IMR-90 (cell line): ENCODE results near the gene ZDHHC8. TPM values are rescaled to one million over a fixed set of nuclear protein-coding genes. Genes with fewer than 3 reads are reported as not detected.

Source experiments
- ATAC-seq: fragments of 200-7000 bp; cut with Tn5 transposase; 2 replicates; pipeline ENCODE4 v1.9.1; 2020; ENCODE audit warnings: low read depth, mild to moderate bottlenecking, moderate library complexity
- BruUV-seq: library from RNA; stranded (reverse); fragments of 400-500 nt; replicated peaks from 2 replicates; lab custom pipeline; 2021; lab: Mats Ljungman, UMichigan
- CTCF ChIA-PET: fragments of 300-600 bp; formaldehyde crosslinking; extraction: SDS; loops from one replicate; lab custom pipeline; 2021; ENCODE audit warnings: antibody characterized with exemption; lab: Yijun Ruan, JAX
- POLR2A ChIA-PET: fragments of 300-600 bp; sonication (Branson Sonifier 250); formaldehyde crosslinking; loops from one replicate; lab custom pipeline; 2022; ENCODE audit warnings: antibody characterized with exemption; ENCODE audit not compliant: unreplicated experiment; lab: Charles Lee
- DNase-seq: peaks from one replicate; pipeline ENCODE4 v3.0.0; 2013
- H2AFZ ChIP-seq: replicated peaks from 2 replicates; pipeline ENCODE3; 2013; ENCODE audit warnings: low read length, mild to moderate bottlenecking; ENCODE audit not compliant: poor library complexity
- H2AK5ac ChIP-seq: 2 replicates; pipeline ENCODE4 v1.6.1; 2013; ENCODE audit warnings: low read depth, low read length, inconsistent platforms
- H2AK9ac ChIP-seq: replicated peaks from 2 replicates; pipeline ENCODE3; 2013; ENCODE audit warnings: mild to moderate bottlenecking, low read depth, low read length, moderate library complexity; ENCODE audit not compliant: poor library complexity
- H2BK120ac ChIP-seq: 2 replicates; pipeline ENCODE4 v1.6.1; 2013; ENCODE audit warnings: low read depth, low read length, inconsistent platforms
- H2BK15ac ChIP-seq: 3 replicates; pipeline ENCODE4 v1.6.1; 2013; ENCODE audit warnings: low read depth, low read length, inconsistent platforms
- H2BK20ac ChIP-seq: 2 replicates; pipeline ENCODE4 v1.6.1; 2013; ENCODE audit warnings: low read depth, mild to moderate bottlenecking, inconsistent platforms, low read length, moderate library complexity
- H2BK5ac ChIP-seq: 2 replicates; pipeline ENCODE4 v1.6.1; 2013; ENCODE audit warnings: mild to moderate bottlenecking, low read depth, low read length, inconsistent platforms; ENCODE audit not compliant: poor library complexity, severe bottlenecking
- H3K14ac ChIP-seq: replicated peaks from 2 replicates; pipeline ENCODE4 v1.6.1; 2013; ENCODE audit warnings: low read depth, low read length, inconsistent platforms
- H3K18ac ChIP-seq: 2 replicates; pipeline ENCODE4 v1.6.1; 2013; ENCODE audit warnings: low read depth, low read length, control low read depth
- H3K23ac ChIP-seq: 2 replicates; pipeline ENCODE4 v1.6.1; 2013; ENCODE audit warnings: low read depth, low read length, inconsistent platforms
- H3K27ac ChIP-seq: 2 replicates; pipeline ENCODE4 v1.5.1; 2013; ENCODE audit warnings: mild to moderate bottlenecking, control low read depth, low read length; ENCODE audit not compliant: insufficient read depth
- H3K27me3 ChIP-seq: 2 replicates; pipeline ENCODE4 v1.6.1; 2013; ENCODE audit warnings: low read length; ENCODE audit not compliant: control insufficient read depth, insufficient read depth
- H3K36me3 ChIP-seq: 2 replicates; pipeline ENCODE4 v1.6.1; 2013; ENCODE audit warnings: low read length, mixed read lengths; ENCODE audit not compliant: control insufficient read depth, insufficient read depth
- H3K4ac ChIP-seq: 2 replicates; pipeline ENCODE4 v1.6.1; 2013; ENCODE audit warnings: low read depth, low read length, inconsistent platforms
- H3K4me1 ChIP-seq: 2 replicates; pipeline ENCODE4 v1.6.1; 2013; ENCODE audit warnings: low read length, mixed read lengths; ENCODE audit not compliant: control insufficient read depth, insufficient read depth
- H3K4me2 ChIP-seq: 2 replicates; pipeline ENCODE4 v1.6.1; 2013; ENCODE audit warnings: low read depth, mild to moderate bottlenecking, control low read depth, low read length, moderate library complexity
- H3K4me3 ChIP-seq: 2 replicates; pipeline ENCODE4 v1.5.1; 2013; ENCODE audit warnings: low read depth, mild to moderate bottlenecking, control low read depth, low read length, moderate library complexity; ENCODE audit not compliant: insufficient read depth
- H3K56ac ChIP-seq: 2 replicates; pipeline ENCODE4 v1.6.1; 2013; ENCODE audit warnings: low read length, inconsistent platforms; ENCODE audit not compliant: insufficient read depth; ENCODE audit errors: extremely low read depth
- H3K79me1 ChIP-seq, 2 experiments: 2 replicates each; pipeline ENCODE4 v1.6.1; 2013; ENCODE audit warnings: low read length in 2 of 2, inconsistent platforms in 1 of 2, low read depth in 1 of 2
- H3K9ac ChIP-seq: 2 replicates; pipeline ENCODE4 v1.6.1; 2013; ENCODE audit warnings: low read depth, low read length, control low read depth
- H3K9me1 ChIP-seq: 2 replicates; pipeline ENCODE4 v1.6.1; 2013; ENCODE audit warnings: low read length, inconsistent platforms; ENCODE audit not compliant: insufficient read depth
- H3K9me3 ChIP-seq: 2 replicates; pipeline ENCODE4 v1.6.1; 2013; ENCODE audit warnings: low read length; ENCODE audit not compliant: control insufficient read depth, insufficient read depth
- H4K20me1 ChIP-seq: 2 replicates; pipeline ENCODE4 v1.6.1; 2013; ENCODE audit warnings: low read length, inconsistent platforms; ENCODE audit not compliant: insufficient read depth
- H4K5ac ChIP-seq: 2 replicates; pipeline ENCODE4 v1.6.1; 2013; ENCODE audit warnings: mild to moderate bottlenecking, low read depth, low read length, control low read depth
- H4K8ac ChIP-seq, 2 experiments: 2 replicates each; pipeline ENCODE4 v1.6.1; 2013; ENCODE audit warnings: low read depth in 2 of 2, low read length in 2 of 2, control low read depth in 1 of 2, inconsistent platforms in 1 of 2
- H4K91ac ChIP-seq: 2 replicates; pipeline ENCODE4 v1.6.1; 2013; ENCODE audit warnings: low read depth, low read length, inconsistent platforms; ENCODE audit not compliant: insufficient read depth
- BHLHE40 ChIP-seq: fragments of 150-350 bp; IDR thresholded peaks from 2 replicates; pipeline ENCODE4 v1.6.1; 2016; ENCODE audit warnings: mild to moderate bottlenecking, low read depth, low read length
- CEBPB ChIP-seq: IDR thresholded peaks from 2 replicates; pipeline ENCODE4 v1.6.1; 2012; ENCODE audit warnings: low read depth, low read length, improper control_type of control experiment
- CHD1 ChIP-seq: IDR thresholded peaks from 2 replicates; pipeline ENCODE4 v1.6.1; 2012; ENCODE audit warnings: low read depth, low read length, improper control_type of control experiment
- FOS ChIP-seq: fragments of 150-350 bp; IDR thresholded peaks from 2 replicates; pipeline ENCODE4 v1.6.1; 2016; ENCODE audit warnings: low read depth, low read length
- MAFK ChIP-seq: IDR thresholded peaks from 2 replicates; pipeline ENCODE4 v1.6.1; 2012; ENCODE audit warnings: low read depth, low read length, improper control_type of control experiment
- MAZ ChIP-seq: IDR thresholded peaks from 2 replicates; pipeline ENCODE4 v1.6.1; 2012; ENCODE audit warnings: low read depth, mild to moderate bottlenecking, low read length, improper control_type of control experiment, moderate library complexity, borderline replicate concordance
- MXI1 ChIP-seq: IDR thresholded peaks from 2 replicates; pipeline ENCODE4 v1.6.1; 2012; ENCODE audit warnings: low read depth, mild to moderate bottlenecking, low read length, moderate library complexity, borderline replicate concordance
- NFE2L2 ChIP-seq: fragments of 150-350 bp; IDR thresholded peaks from 2 replicates; pipeline ENCODE4 v1.6.1; 2016; ENCODE audit warnings: low read depth, mild to moderate bottlenecking, low read length
- POLR2A ChIP-seq: IDR thresholded peaks from 2 replicates; pipeline ENCODE4 v1.6.1; 2012; ENCODE audit warnings: mild to moderate bottlenecking, low read depth, low read length
- RAD21 ChIP-seq: IDR thresholded peaks from 2 replicates; pipeline ENCODE4 v1.6.1; 2012; ENCODE audit warnings: low read length, improper control_type of control experiment
- RCOR1 ChIP-seq: IDR thresholded peaks from 2 replicates; pipeline ENCODE4 v1.6.1; 2012; ENCODE audit warnings: mild to moderate bottlenecking, low read length, improper control_type of control experiment; ENCODE audit not compliant: insufficient replicate concordance
- RFX5 ChIP-seq: IDR thresholded peaks from 2 replicates; pipeline ENCODE4 v1.8.0; 2012; ENCODE audit warnings: low read depth, mild to moderate bottlenecking, low read length, moderate library complexity
- SMC3 ChIP-seq: fragments of 150-350 bp; IDR thresholded peaks from 2 replicates; pipeline ENCODE4 v1.6.1; 2016; ENCODE audit warnings: low read depth, mild to moderate bottlenecking, antibody characterized with exemption, low read length, moderate library complexity
- WGBS, 2 experiments: methylation state at CpG; one replicate each; pipeline versions ENCODE4 v1.1.5 to v1.1.7; 2013; ENCODE audit warnings: missing lambda C conversion rate in 2 of 2; ENCODE audit not compliant: insufficient read length in 1 of 2; ENCODE audit errors: extremely low coverage in 2 of 2; 5-methylcytosine and 5-hydroxymethylcytosine counted together
- dilution Hi-C: fragments of 300-500 bp; cut with HindIII; formaldehyde crosslinking; loops from one replicate; pipeline ENCODE4 v1.14.3; 2018; ENCODE audit warnings: low sequenced_read_pairs; ENCODE audit not compliant: unreplicated experiment
- in situ Hi-C: fragments of 300-500 bp; cut with MboI; formaldehyde crosslinking; loops from 3 replicates; pipeline ENCODE4 v1.14.3; 2019; ENCODE audit warnings: low sequenced_read_pairs, inconsistent platforms, mixed read lengths
- intact Hi-C: fragments of 100-400 bp; cut with micrococcal nuclease; formaldehyde crosslinking; loops from 2 replicates; pipeline ENCODE4 v1.10.0; 2022
- polyA plus RNA-seq, 3 experiments: library from polyadenylated mRNA; depleted of rRNA; stranded (reverse); fragments of >200 nt; gene quantifications; 2 replicates each; pipeline ENCODE4 v1.2.3, GENCODE V29; 2012; ENCODE audit warnings: low replicate concordance in 1 of 3
- total RNA-seq: library from RNA; depleted of rRNA; stranded (reverse); fragments of >200 nt; gene quantifications from 2 replicates; pipeline ENCODE4 v1.2.3, GENCODE V29; 2012
- TF ChIP-seq, protein P1 (sequence below): conservative IDR thresholded peaks from 2 replicates; pipeline ENCODE4 v1.5.1; 2012; ENCODE audit warnings: mild to moderate bottlenecking, low read depth, low read length, improper control_type of control experiment
- TF ChIP-seq, protein P2 (sequence below): fragments of 150-350 bp; IDR thresholded peaks from 2 replicates; pipeline ENCODE4 v1.6.1; 2016; ENCODE audit warnings: low read depth, mild to moderate bottlenecking, low read length, moderate library complexity, borderline replicate concordance
- TF ChIP-seq, protein P3 (sequence below): fragments of 150-350 bp; IDR thresholded peaks from 2 replicates; pipeline ENCODE4 v1.6.1; 2017; ENCODE audit warnings: mild to moderate bottlenecking, antibody characterized with exemption, low read length, low read depth

ZDHHC8 gene
- total and polyA plus RNA-seq, 2 of the 4 experiments (the other 2 are of a cell fraction) = 2.5 to 72.6 TPM

DNA sequence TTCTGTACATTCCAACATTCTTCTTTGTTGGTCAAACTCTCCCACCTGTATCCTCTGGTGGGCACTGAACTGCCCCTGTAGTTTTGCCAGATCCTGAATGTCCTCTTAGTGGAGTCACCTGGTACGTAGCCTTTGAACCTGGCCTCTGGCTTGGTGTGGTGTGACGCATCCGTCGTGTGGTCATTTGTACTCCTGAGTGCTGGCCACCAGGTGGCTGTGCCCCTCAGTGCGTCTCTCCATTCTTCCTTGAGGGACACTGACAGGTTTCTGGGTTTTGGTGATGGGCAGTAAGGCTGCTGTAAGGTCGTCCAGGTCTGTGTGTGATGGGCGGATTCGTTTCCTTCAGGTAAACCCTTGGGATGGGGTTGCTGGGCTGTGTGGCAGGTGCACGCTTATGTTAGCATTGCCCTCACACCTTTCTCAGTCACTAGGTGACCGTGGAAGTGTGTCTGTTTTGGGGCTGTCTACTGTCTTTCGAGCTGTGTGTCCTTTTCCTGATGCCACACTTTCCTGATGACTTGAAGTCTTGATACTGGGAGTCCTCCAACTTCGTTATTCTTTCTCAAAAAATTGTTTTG lies 29.3 kb upstream of the ZDHHC8 start:
- WGBS, 2 experiments = 91% methylated on average over 4 of the region's 12 CpGs; no CpG with 5 or more reads in 1 of the 2 experiments
- ChIA-PET POLR2A (no interaction called here), CTCF (no interaction called here)
- Histone ChIP-seq H2BK15ac (no peak overlapping the region), H3K18ac (no peak overlapping the region), H2BK120ac (no peak overlapping the region), H2BK20ac (no peak overlapping the region), H3K23ac (no peak overlapping the region), H2AK5ac (no peak overlapping the region), H2AFZ (no peak overlapping the region), H4K5ac (no peak overlapping the region), H4K91ac (no peak overlapping the region), H3K4me3 (no peak overlapping the region), H2BK5ac (no peak overlapping the region), H3K9me3 (no peaks in the 10 kb centered on the region), H3K27me3 (no peaks in the 10 kb centered on the region), H3K9ac (no peak overlapping the region), H3K9me1 (no peaks in the 10 kb centered on the region), H3K56ac (no peak overlapping the region), H3K36me3 (peaks cover 63% of the 10 kb centered on the region), H3K79me1 (peaks cover 24 to 75% of the 10 kb centered on the region in 2 experiments), H4K8ac (no peak overlapping the region), H3K14ac (no peak overlapping the region), H2AK9ac (peak overlapping the region; percentile 77), H3K4me1 (no peaks in the 10 kb centered on the region), H4K20me1 (peaks cover 37% of the 10 kb centered on the region), H3K27ac (no peak overlapping the region), H3K4me2 (no peak overlapping the region), H3K4ac (no peak overlapping the region)
- BruUV-seq = no TSS peak
- ATAC-seq = no peak
- intact Hi-C loops = no loop called here
- TF ChIP-seq RFX5 = no peak
- TF ChIP-seq FOS = no peak
- TF ChIP-seq MXI1 = no peak
- no peak for TF ChIP-seq MAZ
- no peak for TF ChIP-seq CHD1
- TF ChIP-seq CEBPB = no peak
- TF ChIP-seq MAFK = no peak
- no peak for TF ChIP-seq NFE2L2
- no peak for TF ChIP-seq BHLHE40
- TF ChIP-seq, protein P1, sequence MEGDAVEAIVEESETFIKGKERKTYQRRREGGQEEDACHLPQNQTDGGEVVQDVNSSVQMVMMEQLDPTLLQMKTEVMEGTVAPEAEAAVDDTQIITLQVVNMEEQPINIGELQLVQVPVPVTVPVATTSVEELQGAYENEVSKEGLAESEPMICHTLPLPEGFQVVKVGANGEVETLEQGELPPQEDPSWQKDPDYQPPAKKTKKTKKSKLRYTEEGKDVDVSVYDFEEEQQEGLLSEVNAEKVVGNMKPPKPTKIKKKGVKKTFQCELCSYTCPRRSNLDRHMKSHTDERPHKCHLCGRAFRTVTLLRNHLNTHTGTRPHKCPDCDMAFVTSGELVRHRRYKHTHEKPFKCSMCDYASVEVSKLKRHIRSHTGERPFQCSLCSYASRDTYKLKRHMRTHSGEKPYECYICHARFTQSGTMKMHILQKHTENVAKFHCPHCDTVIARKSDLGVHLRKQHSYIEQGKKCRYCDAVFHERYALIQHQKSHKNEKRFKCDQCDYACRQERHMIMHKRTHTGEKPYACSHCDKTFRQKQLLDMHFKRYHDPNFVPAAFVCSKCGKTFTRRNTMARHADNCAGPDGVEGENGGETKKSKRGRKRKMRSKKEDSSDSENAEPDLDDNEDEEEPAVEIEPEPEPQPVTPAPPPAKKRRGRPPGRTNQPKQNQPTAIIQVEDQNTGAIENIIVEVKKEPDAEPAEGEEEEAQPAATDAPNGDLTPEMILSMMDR = no peak
- TF ChIP-seq POLR2A = no peak
- no peak for TF ChIP-seq RAD21
- no peak for TF ChIP-seq RCOR1
- TF ChIP-seq, protein P2, sequence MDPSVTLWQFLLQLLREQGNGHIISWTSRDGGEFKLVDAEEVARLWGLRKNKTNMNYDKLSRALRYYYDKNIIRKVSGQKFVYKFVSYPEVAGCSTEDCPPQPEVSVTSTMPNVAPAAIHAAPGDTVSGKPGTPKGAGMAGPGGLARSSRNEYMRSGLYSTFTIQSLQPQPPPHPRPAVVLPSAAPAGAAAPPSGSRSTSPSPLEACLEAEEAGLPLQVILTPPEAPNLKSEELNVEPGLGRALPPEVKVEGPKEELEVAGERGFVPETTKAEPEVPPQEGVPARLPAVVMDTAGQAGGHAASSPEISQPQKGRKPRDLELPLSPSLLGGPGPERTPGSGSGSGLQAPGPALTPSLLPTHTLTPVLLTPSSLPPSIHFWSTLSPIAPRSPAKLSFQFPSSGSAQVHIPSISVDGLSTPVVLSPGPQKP = no peak
- TF ChIP-seq, protein P3, sequence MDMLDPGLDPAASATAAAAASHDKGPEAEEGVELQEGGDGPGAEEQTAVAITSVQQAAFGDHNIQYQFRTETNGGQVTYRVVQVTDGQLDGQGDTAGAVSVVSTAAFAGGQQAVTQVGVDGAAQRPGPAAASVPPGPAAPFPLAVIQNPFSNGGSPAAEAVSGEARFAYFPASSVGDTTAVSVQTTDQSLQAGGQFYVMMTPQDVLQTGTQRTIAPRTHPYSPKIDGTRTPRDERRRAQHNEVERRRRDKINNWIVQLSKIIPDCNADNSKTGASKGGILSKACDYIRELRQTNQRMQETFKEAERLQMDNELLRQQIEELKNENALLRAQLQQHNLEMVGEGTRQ = no peak
- no peak for TF ChIP-seq SMC3
- dilution Hi-C loops = no loop called here
- in situ Hi-C loops = no loop called here
- no peak for DNase-seq
